Middle frontal gyrus (tissue), 1 donor: ENCODE data around the gene ZNF737.
"Not testable (repeated sequence)": the region's sequence is repeated elsewhere in the genome, so short reads cannot be mapped to it uniquely, and the experiment has no call there.

Experiments
- DNase-seq: peaks from one replicate; pipeline ENCODE4 v3.0.0-alpha.2; 2015; ENCODE audit warnings: low spot score; ENCODE audit errors: extremely low spot score

The ZNF737 gene

GRCh38 chr19:20565321-20566018 is at the start of gene ZNF737:
Gene ZNF737 (minus strand): TSS chr19:20565781. CDS start chr19:20565640, 141 bp downstream.
- DNase-seq, result peak; percentile 94

GRCh38 chr19:20614971-20615370 is 49.4 kb upstream of the ZNF737 start:
- not testable (repeated sequence) for DNase-seq

- DNase-seq, result no peak
These were observed 47.2 kb upstream of the ZNF737 start for GRCh38 chr19:20612711-20613316.

GRCh38 chr19:20611866-20612265 is 46.3 kb upstream of the ZNF737 start:
- no peak for DNase-seq

GRCh38 chr19:20607943-20608342 is 42.4 kb upstream of the ZNF737 start:
- DNase-seq, result no peak

- DNase-seq, result no peak
These were observed 7.0 kb downstream of the ZNF737 start for GRCh38 chr19:20558571-20558970.

GRCh38 chr19:20558011-20558410 is 7.6 kb downstream of the ZNF737 start:
- DNase-seq, result no peak

- not testable (repeated sequence) for DNase-seq
These were observed 20.8 kb downstream of the ZNF737 start for GRCh38 chr19:20544667-20545333.

- DNase-seq, result not testable (repeated sequence)
These were observed 35.3 kb downstream of the ZNF737 start for GRCh38 chr19:20530303-20530702.

- no peak for DNase-seq
These were observed 52.2 kb downstream of the ZNF737 start for GRCh38 chr19:20513189-20513904.

GRCh38 chr19:20503476-20503875 is 62.1 kb downstream of the ZNF737 start:
- DNase-seq, result no peak
